ENCODE results near the gene MRLN. TPM values are rescaled to one million over a fixed set of nuclear protein-coding genes. Genes with fewer than 3 reads are reported as not detected.

Gene MRLN
- total RNA-seq, 2 donors from 2014 or later = not detected

GRCh38 chr10:59694936-59695335 is 58.3 kb downstream of the MRLN start:
- Mint-ChIP-seq H3K9me3 (no peaks in the 10 kb centered on the region), H3K4me1 (no peaks in the 10 kb centered on the region), H3K4me3 (no peak overlapping the region), H3K27ac (no peak overlapping the region), H3K27me3 (ENCODE audit: insufficient read depth) (no peaks in the 10 kb centered on the region), H3K36me3 (ENCODE audit: low read depth) (peaks cover 2% of the 10 kb centered on the region)
- no peaks in the 10 kb centered on the region for H3K27me3 ChIP-seq (ENCODE audit: control insufficient read depth, insufficient read depth, low read length, poor library complexity, severe bottlenecking)
- H3K4me3 ChIP-seq (ENCODE audit: low read length) = no peak overlapping the region
- no peak for DNase-seq
- H3K9me3 ChIP-seq (ENCODE audit: control insufficient read depth, low read length) = no peaks in the 10 kb centered on the region
- WGBS, 2 experiments (ENCODE audit: insufficient coverage in 1 of 2, insufficient read length in 1 of 2) = 86% methylated on average over 1 of the region's 1 CpG; no CpG with 5 or more reads in 1 of the 2 experiments
- no peak overlapping the region for H3K27ac ChIP-seq (ENCODE audit: low read depth, low read length)
- no peak overlapping the region for H3K9ac ChIP-seq (ENCODE audit: extremely low read depth, low read length, poor library complexity, severe bottlenecking)
- H3K4me1 ChIP-seq (ENCODE audit: control insufficient read depth, insufficient read depth, low read length) = no peaks in the 10 kb centered on the region
- H3K36me3 ChIP-seq (ENCODE audit: control insufficient read depth, insufficient read depth, low read length) = no peaks in the 10 kb centered on the region
- no peak for TF ChIP-seq CTCF (conservative IDR thresholded peaks at IDR 0.05)

- Histone ChIP-seq H3K27ac (ENCODE audit: low read depth, low read length) (no peak overlapping the region), H3K9ac (ENCODE audit: extremely low read depth, low read length, poor library complexity, severe bottlenecking) (no peak overlapping the region), H3K36me3 (ENCODE audit: control insufficient read depth, insufficient read depth, low read length) (no peaks in the 10 kb centered on the region), H3K4me3 (ENCODE audit: low read length) (no peak overlapping the region), H3K4me1 (ENCODE audit: control insufficient read depth, insufficient read depth, low read length) (no peaks in the 10 kb centered on the region), H3K27me3 (ENCODE audit: control insufficient read depth, insufficient read depth, low read length, poor library complexity, severe bottlenecking) (no peaks in the 10 kb centered on the region), H3K9me3 (ENCODE audit: control insufficient read depth, low read length) (no peaks in the 10 kb centered on the region)
- no peak overlapping the region for H3K27ac Mint-ChIP-seq
- H3K36me3 Mint-ChIP-seq (ENCODE audit: low read depth) = peaks cover 2% of the 10 kb centered on the region
- no peaks in the 10 kb centered on the region for H3K4me1 Mint-ChIP-seq
- H3K9me3 Mint-ChIP-seq = no peaks in the 10 kb centered on the region
- no peaks in the 10 kb centered on the region for H3K27me3 Mint-ChIP-seq (ENCODE audit: insufficient read depth)
- WGBS, 2 experiments (ENCODE audit: insufficient coverage in 1 of 2, insufficient read length in 1 of 2) = 83 to 97% methylated on average over 1 to 2 of the region's 2 CpGs
- TF ChIP-seq CTCF (conservative IDR thresholded peaks at IDR 0.05) = no peak
- no peak for DNase-seq
- H3K4me3 Mint-ChIP-seq = no peak overlapping the region
Measured at GRCh38 chr10:59692113-59692512, 61.1 kb downstream of the MRLN start.

- H3K27ac Mint-ChIP-seq = no peak overlapping the region
- H3K4me3 Mint-ChIP-seq = no peak overlapping the region
- WGBS, 2 experiments (ENCODE audit: insufficient coverage in 1 of 2, insufficient read length in 1 of 2) = 75% methylated on average over 4 to 5 of the region's 5 CpGs
- no peak for TF ChIP-seq CTCF (conservative IDR thresholded peaks at IDR 0.05)
- no peaks in the 10 kb centered on the region for H3K9me3 Mint-ChIP-seq
- Histone ChIP-seq H3K27me3 (ENCODE audit: control insufficient read depth, insufficient read depth, low read length, poor library complexity, severe bottlenecking) (no peaks in the 10 kb centered on the region), H3K36me3 (ENCODE audit: control insufficient read depth, insufficient read depth, low read length) (no peaks in the 10 kb centered on the region), H3K4me1 (ENCODE audit: control insufficient read depth, insufficient read depth, low read length) (no peaks in the 10 kb centered on the region), H3K9ac (ENCODE audit: extremely low read depth, low read length, poor library complexity, severe bottlenecking) (no peak overlapping the region), H3K9me3 (ENCODE audit: control insufficient read depth, low read length) (no peaks in the 10 kb centered on the region), H3K4me3 (ENCODE audit: low read length) (no peak overlapping the region), H3K27ac (ENCODE audit: low read depth, low read length) (no peak overlapping the region)
- no peaks in the 10 kb centered on the region for H3K27me3 Mint-ChIP-seq (ENCODE audit: insufficient read depth)
- no peaks in the 10 kb centered on the region for H3K36me3 Mint-ChIP-seq (ENCODE audit: low read depth)
- H3K4me1 Mint-ChIP-seq = peaks cover 3% of the 10 kb centered on the region
- DNase-seq = no peak
Measured at GRCh38 chr10:59688921-59689351, 64.3 kb downstream of the MRLN start.

All from endodermal cell (in vitro differentiated cells).